NK-92 treated with Interleukin-12 subunit alpha and Interleukin-12 subunit beta, amount 100 ng/mL, for 24 hours (cell line): ENCODE measurements around the gene PHACTR2.

Experiments
- DNase-seq: peaks from one replicate; lab custom pipeline; 2025; lab: John Stamatoyannopoulos, UW

Gene PHACTR2

DNA sequence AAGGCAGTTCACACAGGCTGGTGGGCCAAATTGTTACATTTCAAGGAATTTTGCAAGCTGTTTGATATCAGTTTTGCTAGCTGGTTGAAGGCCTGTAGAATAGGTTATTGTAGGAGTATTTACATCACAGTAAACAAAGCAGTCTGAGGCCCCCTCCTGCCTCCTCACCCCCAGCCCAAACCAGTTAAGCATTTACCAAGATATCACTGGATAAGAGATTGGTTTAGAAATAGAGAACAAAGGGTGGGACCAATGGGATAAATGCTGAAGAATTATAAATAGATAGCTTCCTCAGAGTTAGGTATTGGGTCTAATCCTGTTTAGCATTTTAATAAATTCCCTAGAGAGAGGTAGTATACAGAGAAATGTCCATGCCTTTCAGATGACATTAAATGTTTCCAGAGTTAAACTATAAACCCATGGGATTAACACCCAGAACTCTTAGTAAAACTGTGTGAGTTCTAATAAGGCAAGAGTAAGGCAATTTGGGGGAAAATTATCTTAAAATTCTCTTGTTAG lies 2.3 kb upstream of the PHACTR2 start:
- no peak for DNase-seq

DNA sequence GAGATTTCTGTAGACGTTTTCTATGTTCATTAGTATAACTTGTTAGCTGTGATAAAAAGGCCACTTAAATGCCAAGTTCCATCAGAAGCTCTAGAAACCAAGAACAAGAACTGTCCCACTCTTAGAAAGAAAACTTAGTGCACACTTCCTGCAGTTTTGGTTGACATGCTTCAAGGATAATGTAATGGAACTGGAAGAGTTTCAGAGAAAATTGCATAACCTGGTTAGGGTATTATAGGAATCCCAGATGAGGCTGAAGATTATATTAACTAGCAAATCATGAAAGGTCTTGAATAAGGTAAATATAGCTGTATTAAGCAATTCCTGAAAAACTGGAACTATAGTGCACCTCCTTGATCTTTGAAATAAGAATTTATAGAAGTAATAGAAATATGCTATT lies 1.8 kb upstream of the PHACTR2 start:
- no peak for DNase-seq

DNA sequence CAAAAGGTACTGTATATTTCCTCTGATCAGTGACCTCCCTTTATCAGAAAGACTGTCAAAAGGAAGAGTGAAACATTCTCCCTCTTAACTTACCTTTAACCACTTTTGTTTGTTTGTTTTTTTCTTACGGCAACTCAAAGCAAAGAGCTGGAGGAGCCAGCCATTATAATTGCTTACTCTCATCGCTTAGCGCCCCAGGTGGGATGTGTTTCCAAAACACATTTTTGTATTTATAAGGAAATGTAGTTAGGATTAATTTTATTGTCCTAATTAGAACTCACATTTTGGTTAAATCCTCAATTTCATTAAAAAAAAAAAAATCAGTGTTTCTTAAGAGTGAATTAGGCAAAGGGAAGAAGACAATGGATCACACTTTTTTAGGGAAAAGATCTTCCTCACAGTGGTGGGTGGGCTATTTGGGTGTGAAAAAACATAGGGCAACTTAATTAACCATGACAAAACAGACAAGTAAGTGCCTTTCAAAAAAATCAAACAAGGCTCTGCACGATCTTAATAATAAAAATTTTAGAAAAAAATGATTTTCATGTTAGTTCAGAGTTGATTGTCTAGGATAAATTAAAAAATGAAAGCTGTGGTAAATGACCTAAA lies 1.2 kb upstream of the PHACTR2 start:
- DNase-seq: no peak

DNA sequence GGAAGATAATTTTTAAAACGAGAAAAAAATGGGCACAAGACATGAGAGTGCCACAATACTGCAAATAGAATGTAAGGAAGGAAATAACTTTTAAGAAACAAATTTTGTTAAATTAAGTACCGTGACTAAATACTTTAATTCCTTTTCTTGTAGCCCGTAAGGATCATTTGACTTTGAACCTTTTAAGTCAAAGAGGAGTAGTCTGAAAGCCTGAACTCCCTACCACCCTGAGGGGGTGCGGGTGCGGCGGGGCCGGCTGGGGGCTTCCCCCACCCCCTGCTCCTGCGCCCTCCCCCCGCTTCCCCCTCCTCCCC lies 231 bp upstream of the PHACTR2 start:
- DNase-seq: no peak

DNA sequence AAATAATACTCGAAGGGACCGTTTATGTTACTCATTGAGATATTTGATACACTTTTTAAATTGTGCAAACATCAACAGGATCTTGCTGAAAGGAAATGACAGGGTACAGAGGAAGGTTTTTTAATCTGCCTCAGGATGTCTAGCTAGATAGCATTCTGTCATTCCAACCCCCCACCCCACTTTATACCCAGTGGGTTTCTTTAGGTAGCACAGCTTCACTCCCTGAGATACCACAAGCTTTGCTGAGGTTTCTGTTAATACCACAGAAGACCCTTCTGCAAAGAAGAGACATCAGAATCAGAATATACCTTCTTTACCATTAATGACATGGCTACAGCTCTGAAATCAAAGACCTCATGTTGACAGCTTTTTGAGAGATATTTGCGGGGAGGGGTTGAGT lies 1.3 kb downstream of the PHACTR2 start:
- DNase-seq: no peak

- no peak for DNase-seq
Observed at GRCh38 chr6:143680141-143680540, 2.4 kb downstream of the PHACTR2 start.

DNA sequence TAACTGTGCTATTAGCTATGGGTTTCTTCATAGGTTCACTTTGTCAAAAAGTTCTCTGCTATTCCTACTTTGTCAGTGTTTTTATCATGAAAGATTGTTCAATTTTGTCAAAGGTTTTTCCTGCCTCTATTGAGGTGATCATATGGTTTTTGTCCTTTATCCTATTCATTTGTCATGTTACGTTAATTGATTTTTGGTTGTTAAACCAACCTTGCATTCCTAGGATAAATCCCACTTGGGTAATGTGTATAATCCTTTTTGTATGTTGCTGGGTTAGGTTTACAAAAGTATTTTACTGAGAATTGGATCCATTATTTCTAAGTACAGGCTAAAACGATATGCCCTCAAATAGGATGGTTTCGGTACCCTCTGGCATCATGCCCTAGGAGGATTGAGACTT lies 5.0 kb downstream of the PHACTR2 start:
- no peak for DNase-seq

DNA sequence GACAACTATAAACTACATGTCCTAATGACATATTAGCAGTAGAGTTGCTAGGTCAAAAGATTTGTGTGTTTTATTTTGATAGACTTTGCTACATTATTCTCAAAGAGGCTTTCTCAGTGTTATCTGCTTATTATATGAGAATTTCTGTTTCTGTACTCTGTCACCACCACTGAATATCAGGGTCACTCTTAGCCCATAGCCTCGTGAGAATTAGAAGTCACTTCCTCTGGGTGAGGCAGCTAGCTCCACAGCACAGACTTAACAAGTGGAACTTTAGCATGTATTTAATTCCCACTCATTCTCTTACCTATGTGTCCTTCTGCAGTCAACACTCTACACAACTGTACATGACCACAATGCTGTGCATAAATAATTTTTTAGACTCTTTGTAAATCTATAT lies 6.7 kb downstream of the PHACTR2 start:
- no peak for DNase-seq

DNA sequence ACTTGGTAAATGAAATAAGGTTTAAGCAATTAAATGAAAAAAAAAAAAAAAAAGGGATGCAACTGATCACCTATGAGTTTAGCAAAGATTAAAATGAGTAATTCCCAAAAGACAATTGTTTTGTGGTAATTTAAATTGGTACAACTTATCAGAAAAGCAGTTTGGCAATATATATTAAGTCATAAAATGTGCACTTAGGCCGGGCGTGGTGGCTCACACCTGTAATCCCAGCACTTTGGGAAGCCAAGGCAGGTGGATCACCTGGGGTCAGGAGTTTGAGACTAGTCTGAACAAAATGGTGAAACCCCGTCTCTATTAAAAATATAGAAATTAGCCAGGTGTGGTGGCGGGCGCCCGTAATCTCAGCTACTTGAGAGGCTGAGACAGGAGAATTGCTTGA lies 7.9 kb downstream of the PHACTR2 start:
- DNase-seq: no peak

DNA sequence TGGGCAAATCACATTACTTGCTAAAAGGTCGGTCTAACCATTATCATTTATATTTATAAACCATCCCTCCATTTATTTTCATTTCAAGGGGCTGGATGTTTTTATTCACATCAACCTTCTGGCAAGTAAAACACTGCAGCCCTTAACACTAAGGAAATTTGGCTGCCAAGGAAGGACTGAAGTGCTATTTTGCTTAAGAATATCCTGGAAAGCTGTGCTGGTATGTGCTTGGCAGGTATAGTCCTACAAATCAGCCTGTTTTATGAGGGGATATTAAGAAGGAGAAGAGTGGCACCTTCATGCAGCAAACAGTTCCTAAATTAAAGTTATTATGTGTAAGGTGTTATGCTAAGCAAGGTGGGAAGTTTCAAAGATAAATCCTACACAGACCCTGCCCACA lies 9.8 kb downstream of the PHACTR2 start:
- DNase-seq: no peak

DNA sequence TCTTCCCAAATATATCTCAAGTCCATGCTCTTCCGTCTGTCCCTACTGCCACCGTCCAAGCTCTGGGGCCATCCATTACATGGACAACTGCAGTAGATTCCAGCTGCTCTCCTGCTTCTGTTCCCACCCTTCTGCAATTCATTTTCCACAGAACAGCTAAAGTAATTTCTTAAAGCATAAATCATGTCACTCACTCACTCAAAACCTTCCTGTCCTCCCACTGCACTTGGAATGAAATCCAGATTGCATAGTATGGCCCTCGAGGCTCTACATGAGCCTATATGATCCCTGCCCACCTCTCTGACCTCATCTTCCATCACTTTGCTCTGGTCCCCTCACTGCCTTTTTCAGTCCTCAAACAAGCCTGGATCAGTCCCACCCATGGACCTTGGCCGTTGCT lies 10.9 kb downstream of the PHACTR2 start:
- no peak for DNase-seq

- no peak for DNase-seq
Observed at GRCh38 chr6:143689852-143690251, 12.1 kb downstream of the PHACTR2 start.

GRCh38 chr6:143691155-143691554 lies 13.4 kb downstream of the PHACTR2 start:
- DNase-seq: no peak

DNA sequence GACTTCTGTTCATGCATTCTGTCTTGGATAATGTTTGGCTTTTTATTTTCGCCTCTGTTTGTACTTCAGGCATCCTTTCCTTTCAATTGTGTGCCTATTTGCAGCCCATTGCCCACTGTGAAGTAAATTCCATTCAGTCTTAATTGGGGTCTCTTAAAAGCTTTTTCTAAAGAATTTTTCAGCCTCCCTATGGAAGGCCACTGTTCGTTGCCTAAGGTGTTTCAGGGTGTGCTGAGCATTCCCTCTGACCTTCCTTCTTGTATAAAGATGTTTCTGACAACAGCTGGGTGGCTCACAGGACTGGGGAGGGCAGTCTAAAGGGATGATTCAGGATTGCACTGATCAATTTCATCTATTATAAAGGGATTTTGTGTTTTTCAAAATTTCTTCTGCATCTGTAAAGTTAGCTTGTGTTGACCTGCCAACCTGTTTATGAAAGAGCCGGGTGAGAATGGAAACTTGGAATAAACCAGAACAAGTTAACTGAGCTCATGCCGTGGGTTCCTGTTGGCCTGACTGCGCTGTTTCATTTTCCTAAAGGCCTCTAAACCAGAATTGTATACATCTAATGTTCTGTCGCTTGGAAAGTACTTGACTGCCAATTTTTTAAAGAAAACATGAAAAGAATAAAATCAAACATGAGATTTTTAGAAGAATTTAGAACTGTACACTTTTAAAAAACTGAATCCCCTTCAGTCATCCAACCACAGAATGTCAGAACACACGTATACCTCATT lies 14.3 kb downstream of the PHACTR2 start:
- no peak for DNase-seq

DNA sequence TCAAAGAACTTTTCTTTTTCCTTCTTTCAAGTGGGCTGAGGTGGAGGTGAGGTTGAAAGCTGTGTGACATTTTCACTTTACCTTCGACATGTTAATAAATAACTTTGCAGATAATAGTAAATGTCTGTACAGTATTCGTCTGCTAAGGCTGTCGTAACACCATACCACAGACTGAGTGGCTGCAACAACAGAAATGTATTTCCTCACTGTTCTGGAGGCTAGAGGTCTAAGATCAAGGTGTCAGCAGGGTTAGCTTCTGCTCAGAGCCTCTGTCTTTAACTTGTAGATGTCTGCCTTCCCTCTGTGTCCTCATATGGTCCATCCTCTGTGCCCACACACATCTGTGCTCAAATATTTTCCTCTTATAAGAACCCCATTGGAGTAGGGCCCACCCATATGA lies 14.9 kb downstream of the PHACTR2 start:
- DNase-seq: no peak

GRCh38 chr6:143694013-143694412 lies 16.2 kb downstream of the PHACTR2 start:
- DNase-seq: no peak

DNA sequence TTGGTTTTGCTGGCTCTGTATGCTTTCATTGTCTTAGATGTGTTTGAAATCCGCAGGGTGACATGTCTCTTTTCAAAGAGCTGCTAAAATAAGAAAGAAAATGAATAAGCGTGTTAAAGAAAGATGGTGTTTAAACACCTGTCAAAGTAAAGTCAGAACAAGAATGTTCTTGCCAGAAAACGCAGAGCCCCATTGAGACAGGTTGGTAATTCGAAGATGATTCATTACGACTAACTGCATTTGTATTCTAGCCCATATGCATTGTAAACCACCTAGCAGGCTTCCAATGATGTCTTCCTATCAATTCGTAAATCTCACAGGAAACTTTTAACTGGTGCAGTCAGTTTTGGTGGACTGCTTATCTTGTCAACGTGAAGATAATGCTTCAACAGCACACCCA lies 16.8 kb downstream of the PHACTR2 start:
- no peak for DNase-seq

DNA sequence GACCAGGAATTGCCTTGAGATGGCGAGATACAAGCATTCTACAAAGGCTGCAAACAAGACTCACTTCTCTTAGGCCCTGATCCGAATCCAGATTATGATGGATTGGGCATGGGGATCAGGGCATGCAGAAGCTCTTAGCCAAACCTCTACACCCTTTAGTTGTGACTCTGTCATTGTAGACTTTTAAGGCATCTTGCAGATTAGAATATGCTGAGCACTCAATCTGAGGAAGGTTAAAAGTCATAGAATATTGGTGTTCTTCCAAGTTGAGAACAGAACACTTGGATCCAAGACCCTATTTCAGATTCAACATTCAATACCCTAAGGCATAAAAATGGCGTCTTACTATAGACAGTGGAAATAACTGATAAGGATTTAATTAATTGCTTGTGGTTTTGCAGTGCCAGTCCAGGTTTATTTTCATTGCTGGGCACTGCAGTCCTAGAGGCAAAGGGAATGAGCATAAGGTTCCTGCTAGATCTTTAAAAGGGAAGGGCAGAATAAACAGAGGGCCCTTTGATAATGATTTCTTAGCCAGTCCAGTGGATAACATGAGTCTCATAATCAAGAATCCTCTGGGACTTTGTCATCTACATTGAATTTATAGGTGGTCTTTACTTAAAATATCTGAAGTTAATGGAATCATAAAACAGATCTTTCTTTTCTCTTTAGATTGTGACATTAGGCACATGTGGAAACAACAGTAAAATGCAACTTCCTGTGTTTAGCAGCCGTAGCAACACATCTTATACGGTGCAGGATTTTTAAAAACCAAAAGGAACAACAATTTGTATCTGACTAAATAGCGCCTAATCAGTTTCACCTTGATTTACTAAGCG lies 17.6 kb downstream of the PHACTR2 start:
- no peak for DNase-seq

DNA sequence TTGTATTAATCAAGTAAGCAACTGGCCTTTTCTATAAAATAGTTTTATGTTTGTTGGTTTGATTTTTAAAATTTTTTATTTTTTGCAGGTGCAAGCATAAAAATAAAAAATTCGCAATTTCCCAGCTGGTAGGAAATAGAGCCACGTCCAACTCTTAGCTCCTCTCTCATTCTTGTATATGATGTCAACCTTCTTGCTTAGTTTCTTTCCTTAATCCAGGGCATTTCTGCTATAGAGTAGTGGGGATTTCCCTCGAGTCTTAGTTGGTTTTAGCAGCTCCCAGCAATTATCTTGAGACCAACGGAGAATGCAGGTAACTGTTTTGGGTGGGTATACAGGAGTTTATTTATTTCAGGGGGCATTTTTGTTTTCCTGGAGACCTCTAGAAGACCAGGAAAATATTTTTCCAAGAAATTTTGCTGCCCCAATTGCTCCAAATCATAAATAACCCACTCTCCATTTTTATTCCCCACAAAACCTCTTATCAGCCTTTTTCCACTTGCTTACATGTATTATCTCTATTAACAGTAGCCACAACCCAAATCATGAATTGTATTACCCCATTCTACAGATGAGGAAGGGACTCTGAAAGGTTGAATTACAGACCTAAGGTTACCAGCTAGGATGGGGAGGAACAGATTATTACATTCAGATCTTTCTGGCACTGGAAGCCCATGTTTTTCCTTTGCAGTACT lies 18.4 kb downstream of the PHACTR2 start:
- no peak for DNase-seq

DNA sequence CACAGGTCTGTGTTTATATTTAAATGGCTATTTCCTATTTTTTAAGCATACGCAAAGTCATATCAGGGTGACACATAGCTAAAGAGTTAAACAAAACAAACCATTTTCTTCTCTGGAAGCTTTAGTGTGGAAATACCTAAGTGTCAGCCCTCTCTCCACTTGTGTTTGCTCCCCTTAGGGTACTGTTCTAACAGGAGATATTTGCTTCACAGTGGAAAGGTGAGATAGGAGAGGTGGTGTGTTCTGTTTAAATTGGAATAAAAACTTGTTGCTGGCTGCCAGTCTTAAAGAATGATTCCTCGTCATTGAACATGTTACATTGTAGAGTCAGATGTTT lies 18.9 kb downstream of the PHACTR2 start:
- no peak for DNase-seq

DNA sequence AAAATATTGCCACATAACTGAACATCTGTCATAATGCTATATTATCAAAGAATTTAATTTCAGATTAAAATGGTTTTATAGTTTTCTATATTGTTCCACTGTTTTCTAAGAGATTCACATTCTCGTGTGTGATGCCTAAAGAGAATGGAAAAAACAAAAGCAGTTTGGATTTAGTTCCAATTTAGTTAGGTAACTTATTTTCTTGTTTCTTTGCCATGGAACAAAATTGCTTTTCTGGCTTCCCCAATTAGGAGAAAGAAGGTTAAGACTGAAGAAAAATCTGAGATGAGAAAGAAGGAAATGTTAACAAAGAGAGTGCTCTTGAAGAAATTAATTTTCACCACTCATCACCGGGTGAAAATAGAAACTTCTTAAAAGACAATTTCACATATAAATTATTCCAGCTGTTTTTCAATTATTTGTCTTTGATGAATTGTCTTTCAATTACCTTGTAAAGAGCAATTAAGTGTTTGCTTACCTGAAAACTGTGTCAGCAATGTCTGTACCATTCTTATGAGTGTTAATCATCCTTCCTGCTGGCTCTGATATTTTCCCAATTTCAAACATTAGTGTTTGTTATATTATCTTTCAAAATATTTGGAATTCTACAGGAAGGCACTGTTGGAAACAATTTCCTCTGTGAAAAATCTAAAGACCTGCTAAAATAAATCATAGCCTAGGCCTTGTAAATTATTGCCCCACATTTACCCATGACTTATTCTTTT lies 19.5 kb downstream of the PHACTR2 start:
- no peak for DNase-seq

- no peak for DNase-seq
Observed at GRCh38 chr6:143698329-143698728, 20.6 kb downstream of the PHACTR2 start.
